ENCODE measurements around the gene IP6K2.
"Not testable (repeated sequence)": the region's sequence is repeated elsewhere in the genome, so short reads cannot be mapped to it uniquely, and the experiment has no call there.

The IP6K2 gene

GRCh38 chr3:48716982-48717746 lies at the start of gene IP6K2:
TSS of gene IP6K2 (minus strand) at chr3:48717221. CDS start at chr3:48695291, 21,930 bp downstream.
- peak within 1 kb of the TSS; percentile 97 for H3K27ac Mint-ChIP-seq
- ATAC-seq (replicated peaks) (peak; percentile 99 to 100), DNase-seq (peak; percentile 97)
- peaks cover 12 to 33% of the 10 kb centered on the region in 2 donors for H3K4me1 Mint-ChIP-seq
- H3K27me3 Mint-ChIP-seq, result no peaks in the 10 kb centered on the region
- peaks cover 0 to 3% of the 10 kb centered on the region in 2 donors for H3K9me3 Mint-ChIP-seq
- peak within 1 kb of the TSS; percentile 94 to 96 for H3K4me3 Mint-ChIP-seq
- peaks cover 11 to 24% of the 10 kb centered on the region in 2 donors for H3K36me3 Mint-ChIP-seq

GRCh38 chr3:48765376-48765775 lies 48.4 kb upstream of the IP6K2 start:
- H3K36me3 Mint-ChIP-seq, result peaks cover 28 to 36% of the 10 kb centered on the region in 2 donors
- H3K27me3 Mint-ChIP-seq, result no peaks in the 10 kb centered on the region
- no peaks in the 10 kb centered on the region for H3K4me1 Mint-ChIP-seq
- no peak for DNase-seq
- H3K9me3 Mint-ChIP-seq, result no peaks in the 10 kb centered on the region
- no peak overlapping the region for H3K27ac Mint-ChIP-seq
- ATAC-seq (replicated peaks), result peak in 1 of 2 donors; percentile 29
- no peak overlapping the region for H3K4me3 Mint-ChIP-seq

GRCh38 chr3:48762816-48763215 lies 45.8 kb upstream of the IP6K2 start:
- Mint-ChIP-seq H3K4me1 (no peaks in the 10 kb centered on the region), H3K36me3 (peaks cover 23 to 32% of the 10 kb centered on the region in 2 donors), H3K27me3 (no peaks in the 10 kb centered on the region), H3K27ac (no peak overlapping the region), H3K4me3 (no peak overlapping the region), H3K9me3 (no peaks in the 10 kb centered on the region)
- ATAC-seq (replicated peaks) (no peak), DNase-seq (no peak)

- H3K36me3 Mint-ChIP-seq, result peaks cover 22 to 31% of the 10 kb centered on the region in 2 donors
- not testable (repeated sequence) for H3K27me3 Mint-ChIP-seq; DNase-seq; H3K4me1 Mint-ChIP-seq; H3K9me3 Mint-ChIP-seq; ATAC-seq (replicated peaks); H3K4me3 Mint-ChIP-seq
- H3K27ac Mint-ChIP-seq, result peak overlapping the region; percentile 14
Observed at GRCh38 chr3:48759991-48760540, 43.0 kb upstream of the IP6K2 start.

GRCh38 chr3:48759531-48759930 lies 42.5 kb upstream of the IP6K2 start:
- not testable (repeated sequence) for H3K4me3 Mint-ChIP-seq; H3K9me3 Mint-ChIP-seq; H3K27ac Mint-ChIP-seq; DNase-seq; H3K27me3 Mint-ChIP-seq; ATAC-seq (replicated peaks); H3K4me1 Mint-ChIP-seq
- H3K36me3 Mint-ChIP-seq, result peaks cover 17 to 28% of the 10 kb centered on the region in 2 donors

- Mint-ChIP-seq H3K36me3 (peaks cover 15 to 23% of the 10 kb centered on the region in 2 donors), H3K27me3 (no peaks in the 10 kb centered on the region), H3K9me3 (no peaks in the 10 kb centered on the region), H3K4me1 (no peaks in the 10 kb centered on the region), H3K27ac (no peak overlapping the region), H3K4me3 (no peak overlapping the region)
- DNase-seq (no peak), ATAC-seq (replicated peaks) (no peak)
Observed at GRCh38 chr3:48759071-48759470, 42.0 kb upstream of the IP6K2 start.

GRCh38 chr3:48756640-48757039 lies 39.6 kb upstream of the IP6K2 start:
- Mint-ChIP-seq H3K4me1 (no peaks in the 10 kb centered on the region), H3K36me3 (peaks cover 22 to 25% of the 10 kb centered on the region in 2 donors), H3K9me3 (no peaks in the 10 kb centered on the region), H3K27ac (no peak overlapping the region), H3K4me3 (no peak overlapping the region), H3K27me3 (no peaks in the 10 kb centered on the region)
- ATAC-seq (replicated peaks) (no peak), DNase-seq (no peak)

GRCh38 chr3:48750856-48751255 lies 33.8 kb upstream of the IP6K2 start:
- Mint-ChIP-seq H3K4me1 (no peaks in the 10 kb centered on the region), H3K4me3 (no peak overlapping the region), H3K36me3 (peaks cover 12 to 36% of the 10 kb centered on the region in 2 donors), H3K27me3 (no peaks in the 10 kb centered on the region), H3K27ac (no peak overlapping the region), H3K9me3 (no peaks in the 10 kb centered on the region)
- no peak for ATAC-seq (replicated peaks)
- DNase-seq, result no peak

GRCh38 chr3:48748754-48749153 lies 31.7 kb upstream of the IP6K2 start:
- no peak for DNase-seq
- H3K4me3 Mint-ChIP-seq, result no peak overlapping the region
- H3K36me3 Mint-ChIP-seq, result peaks cover 15 to 40% of the 10 kb centered on the region in 2 donors
- ATAC-seq (replicated peaks), result no peak
- H3K4me1 Mint-ChIP-seq, result no peaks in the 10 kb centered on the region
- H3K27me3 Mint-ChIP-seq, result no peaks in the 10 kb centered on the region
- H3K27ac Mint-ChIP-seq, result no peak overlapping the region
- H3K9me3 Mint-ChIP-seq, result no peaks in the 10 kb centered on the region

GRCh38 chr3:48747706-48748105 lies 30.7 kb upstream of the IP6K2 start:
- peaks cover 11 to 35% of the 10 kb centered on the region in 2 donors for H3K36me3 Mint-ChIP-seq
- no peak overlapping the region for H3K27ac Mint-ChIP-seq
- no peaks in the 10 kb centered on the region for H3K27me3 Mint-ChIP-seq
- H3K9me3 Mint-ChIP-seq, result no peaks in the 10 kb centered on the region
- H3K4me1 Mint-ChIP-seq, result no peaks in the 10 kb centered on the region
- ATAC-seq (replicated peaks) (no peak), DNase-seq (no peak)
- no peak overlapping the region for H3K4me3 Mint-ChIP-seq

GRCh38 chr3:48747015-48747615 lies 30.1 kb upstream of the IP6K2 start:
- ATAC-seq (replicated peaks), result no peak
- Mint-ChIP-seq H3K4me1 (no peaks in the 10 kb centered on the region), H3K9me3 (no peaks in the 10 kb centered on the region), H3K27me3 (no peaks in the 10 kb centered on the region), H3K36me3 (peaks cover 7 to 32% of the 10 kb centered on the region in 2 donors), H3K27ac (no peak overlapping the region), H3K4me3 (no peak overlapping the region)
- no peak for DNase-seq

- H3K36me3 Mint-ChIP-seq, result peaks cover 6 to 27% of the 10 kb centered on the region in 2 donors
Observed at GRCh38 chr3:48743773-48744172, 26.8 kb upstream of the IP6K2 start.

GRCh38 chr3:48741226-48741625 lies 24.2 kb upstream of the IP6K2 start:
- not testable (repeated sequence) for H3K9me3 Mint-ChIP-seq; ATAC-seq (replicated peaks); DNase-seq; H3K4me3 Mint-ChIP-seq; H3K27ac Mint-ChIP-seq; H3K27me3 Mint-ChIP-seq
- Mint-ChIP-seq H3K36me3 (peaks cover 6 to 11% of the 10 kb centered on the region in 2 donors), H3K4me1 (peaks cover 4 to 11% of the 10 kb centered on the region in 2 donors)

More at GRCh38 chr3:48743773-48744172, 26.8 kb upstream of the IP6K2 start:
- DNase-seq (no peak), ATAC-seq (replicated peaks) (no peak)
- no peaks in the 10 kb centered on the region for H3K27me3 Mint-ChIP-seq
- no peak overlapping the region for H3K4me3 Mint-ChIP-seq
- no peaks in the 10 kb centered on the region for H3K9me3 Mint-ChIP-seq
- H3K4me1 Mint-ChIP-seq, result peaks cover 4 to 11% of the 10 kb centered on the region in 2 donors
- H3K27ac Mint-ChIP-seq, result no peak overlapping the region

GRCh38 chr3:48739955-48740823 lies 23.2 kb upstream of the IP6K2 start:
- H3K36me3 Mint-ChIP-seq, result peaks cover 0 to 3% of the 10 kb centered on the region in 2 donors

More at GRCh38 chr3:48739955-48740823, 23.2 kb upstream of the IP6K2 start:
- peak; percentile 32 for DNase-seq
- Mint-ChIP-seq H3K4me3 (no peak overlapping the region), H3K27me3 (no peaks in the 10 kb centered on the region), H3K9me3 (no peaks in the 10 kb centered on the region), H3K4me1 (peaks cover 4 to 11% of the 10 kb centered on the region in 2 donors), H3K27ac (peak overlapping the region; percentile 10)
- ATAC-seq (replicated peaks), result peak; percentile 95 to 96
